ENCODE measurements around the gene ZNF224. TPM values are rescaled to one million over a fixed set of nuclear protein-coding genes. Genes with fewer than 3 reads are reported as not detected.

The ZNF224 gene
- polyA plus RNA-seq, 1 of the 3 experiments (the other 2 are of a cell fraction) = 13.9 TPM

GRCh38 chr19:44050740-44051649 is 43.2 kb upstream of the ZNF224 start:
- Histone ChIP-seq H3K27me3 (ENCODE audit: insufficient read depth) (no peaks in the 10 kb centered on the region), H3F3A (replicated peaks; ENCODE audit: insufficient read depth) (no peaks in the 10 kb centered on the region), H3K79me2 (ENCODE audit: insufficient read depth) (no peaks in the 10 kb centered on the region), H3K9me3 (no peaks in the 10 kb centered on the region), H3K4me3 (ENCODE audit: low read depth in 2 of 2, low read length in 1 of 2) (peak overlapping the region; percentile 71 to 91), H3K36me3 (replicated peaks in 1 of 2; ENCODE audit: control insufficient read depth in 1 of 2, insufficient read depth in 2 of 2, low read length in 1 of 2) (peaks cover 4 to 9% of the 10 kb centered on the region in 2 experiments), H3K9me2 (no peaks in the 10 kb centered on the region), H3K4me1 (ENCODE audit: control insufficient read depth in 1 of 2, insufficient read depth in 2 of 2, low read depth in 1 of 2, low read length in 1 of 2) (peaks cover 0 to 16% of the 10 kb centered on the region in 2 experiments; a peak in 2 of 4 replicates), H3K4me2 (peak overlapping the region; percentile 74), H3K9ac (no peak overlapping the region), H2AFZ (ENCODE audit: low read depth) (peak overlapping the region; percentile 98), H4K20me1 (ENCODE audit: insufficient read depth) (no peaks in the 10 kb centered on the region), H3K27ac (ENCODE audit: low read depth in 2 of 2, low read length in 1 of 2) (peak overlapping the region in 1 of 2 experiments; percentile 16; a peak in 1 of 4 replicates)
- DNase-seq = no peak
- WGBS (ENCODE audit: low lambda C conversion rate) = 30% methylated on average over 21 of the region's 21 CpGs
- no peak for TF ChIP-seq RAD21 (IDR thresholded peaks at IDR 0.05; ENCODE audit: low read length)
- ChIA-PET CTCF (interaction anchor here (0.9 kb wide), 1 partner anchor 47 kb away, joined by 3 read pairs; no protein-coding TSS in a partner anchor), POLR2A (interaction anchor here (1.0 to 1.2 kb wide), 3 partner anchors 26 to 114 kb away, joined by 3 to 5 read pairs (median 4); partner anchors contain the start of genes ZNF222 and ZNF226)

- ChIA-PET POLR2A (interaction anchor here (1.0 to 1.2 kb wide), 4 partner anchors 27 to 117 kb away, joined by 3 to 5 read pairs (median 4); partner anchors contain the start of genes ZNF222, ZNF226 and ZNF45), CTCF (interaction anchor here (0.6 to 1.0 kb wide), 3 partner anchors 8 to 48 kb away, joined by 3 read pairs; partner anchors contain the start of gene ZNF284)
- H3K9ac ChIP-seq = peak within 1 kb of the TSS; percentile 74
- DNase-seq = peak; percentile 93
- no peaks in the 10 kb centered on the region for H3K79me2 ChIP-seq (ENCODE audit: insufficient read depth)
- peak within 1 kb of the TSS; percentile 98 for H2AFZ ChIP-seq (ENCODE audit: low read depth)
- H3K9me3 ChIP-seq = no peaks in the 10 kb centered on the region
- peaks cover 0 to 16% of the 10 kb centered on the region in 2 experiments; a peak in 2 of 4 replicates for H3K4me1 ChIP-seq (ENCODE audit: control insufficient read depth in 1 of 2, insufficient read depth in 2 of 2, low read depth in 1 of 2, low read length in 1 of 2)
- no peaks in the 10 kb centered on the region for H3F3A ChIP-seq (replicated peaks; ENCODE audit: insufficient read depth)
- peak within 1 kb of the TSS; percentile 74 for H3K4me2 ChIP-seq
- H3K27me3 ChIP-seq (ENCODE audit: insufficient read depth) = no peaks in the 10 kb centered on the region
- H3K27ac ChIP-seq (ENCODE audit: low read depth in 2 of 2, low read length in 1 of 2) = peak within 1 kb of the TSS in 1 of 2 experiments; percentile 76; a peak in 1 of 4 replicates
- peak within 1 kb of the TSS; percentile 71 to 91 for H3K4me3 ChIP-seq (ENCODE audit: low read depth in 2 of 2, low read length in 1 of 2)
- 1% methylated on average over 21 of the region's 38 CpGs for WGBS (ENCODE audit: low lambda C conversion rate)
- H3K9me2 ChIP-seq = no peaks in the 10 kb centered on the region
- no peaks in the 10 kb centered on the region for H4K20me1 ChIP-seq (ENCODE audit: insufficient read depth)
- peaks cover 4 to 11% of the 10 kb centered on the region in 2 experiments for H3K36me3 ChIP-seq (replicated peaks in 1 of 2; ENCODE audit: control insufficient read depth in 1 of 2, insufficient read depth in 2 of 2, low read length in 1 of 2)
- TF ChIP-seq RXRA (IDR thresholded peaks at IDR 0.05; ENCODE audit: borderline replicate concordance, low read depth) (no peak), EP300 (IDR thresholded peaks at IDR 0.05; ENCODE audit: borderline replicate concordance in 1 of 2, low read depth in 1 of 2, low read length in 1 of 2) (no peak), GABPA (IDR thresholded peaks at IDR 0.05; ENCODE audit: low read depth) (peak; percentile 89), SIN3A (IDR thresholded peaks at IDR 0.05; ENCODE audit: borderline replicate concordance, low read depth, low read length) (0 out of 2 replicates have a peak, but pooled peaks have one; percentile 41), POLR2AphosphoS5 (IDR thresholded peaks at IDR 0.05; ENCODE audit: low read depth, low read length) (peak; percentile 80; the same call in 1 of the 2 replicates), REST (IDR thresholded peaks at IDR 0.05; ENCODE audit: low read depth, low read length) (no peak), ZBTB33 (IDR thresholded peaks at IDR 0.05; ENCODE audit: borderline replicate concordance, low read depth) (peak; percentile 66; the same call in 1 of the 2 replicates), FOSL2 (IDR thresholded peaks at IDR 0.05; ENCODE audit: borderline replicate concordance, low read depth) (no peak), TCF12 (IDR thresholded peaks at IDR 0.05) (peak; percentile 26; the same call in 1 of the 2 replicates), ELF1 (IDR thresholded peaks at IDR 0.05) (peak; percentile 96), FOXJ3 (CRISPR knock-in tag; IDR thresholded peaks at IDR 0.05) (no peak), PBX3 (IDR thresholded peaks at IDR 0.05) (no peak), EZH2phosphoT487 (IDR thresholded peaks at IDR 0.05; ENCODE audit: borderline replicate concordance, low read depth) (no peak), NFIC (IDR thresholded peaks at IDR 0.05; ENCODE audit: borderline replicate concordance) (peak; percentile 93), TAF1 (IDR thresholded peaks at IDR 0.05; ENCODE audit: borderline replicate concordance, low read depth, low read length) (peak; percentile 60; the same call in 1 of the 2 replicates), MEF2A (IDR thresholded peaks at IDR 0.05; ENCODE audit: borderline replicate concordance, low read depth) (no peak)
Measured at GRCh38 chr19:44051650-44052402, 42.3 kb upstream of the ZNF224 start, which contains the start of gene ZNF223. ZNF223 (plus strand) TSS chr19:44052036; CDS start chr19:44055177, 3,141 bp downstream.

All from SK-N-SH (cell line).